NOMO-1 treated with dmso at 0.1 percent for 144 hours (cell line): ENCODE data around the gene NR5A2.
"Not testable (repeated sequence)": the region's sequence is repeated elsewhere in the genome, so short reads cannot be mapped to it uniquely, and the experiment has no call there.

Experiments
- DNase-seq: peaks from one replicate; lab custom pipeline; 2025; ENCODE audit not compliant: unreplicated experiment; lab: John Stamatoyannopoulos, UW

The NR5A2 gene

GRCh38 chr1:200157715-200158114, 130.2 kb downstream of the NR5A2 start:
- DNase-seq: no peak

- no peak for DNase-seq
These were observed 134.3 kb downstream of the NR5A2 start for GRCh38 chr1:200161801-200162200.

- no peak for DNase-seq
These were observed 134.7 kb downstream of the NR5A2 start for GRCh38 chr1:200162258-200162657.

- no peak for DNase-seq
These were observed 135.4 kb downstream of the NR5A2 start for GRCh38 chr1:200162877-200163276.

GRCh38 chr1:200163911-200164310, 136.4 kb downstream of the NR5A2 start:
- no peak for DNase-seq

GRCh38 chr1:200165493-200166220, 138.1 kb downstream of the NR5A2 start:
- no peak for DNase-seq

GRCh38 chr1:200166411-200166810, 138.9 kb downstream of the NR5A2 start:
- no peak for DNase-seq

GRCh38 chr1:200168926-200169325, 141.4 kb downstream of the NR5A2 start:
- no peak for DNase-seq

- no peak for DNase-seq
These were observed 144.8 kb downstream of the NR5A2 start for GRCh38 chr1:200172311-200172710.

GRCh38 chr1:200173097-200173618, 145.6 kb downstream of the NR5A2 start:
- DNase-seq: no peak

- DNase-seq: no peak
These were observed 147.2 kb downstream of the NR5A2 start for GRCh38 chr1:200174525-200175295.

GRCh38 chr1:200176181-200176580, 148.7 kb downstream of the NR5A2 start:
- no peak for DNase-seq

GRCh38 chr1:200176798-200177197, 149.3 kb downstream of the NR5A2 start:
- no peak for DNase-seq

GRCh38 chr1:200178340-200178739, 150.8 kb downstream of the NR5A2 start:
- no peak for DNase-seq

- DNase-seq: no peak
These were observed 151.7 kb downstream of the NR5A2 start for GRCh38 chr1:200179126-200179780.

GRCh38 chr1:200179781-200180160, 152.3 kb downstream of the NR5A2 start:
- DNase-seq: no peak

- DNase-seq: no peak
These were observed 153.3 kb downstream of the NR5A2 start for GRCh38 chr1:200180821-200181220.

- no peak for DNase-seq
These were observed 154.4 kb downstream of the NR5A2 start for GRCh38 chr1:200181861-200182260.

GRCh38 chr1:200182701-200183100, 155.2 kb downstream of the NR5A2 start:
- DNase-seq: no peak

GRCh38 chr1:200183637-200184036, 156.1 kb downstream of the NR5A2 start:
- no peak for DNase-seq

- DNase-seq: peak; percentile 95
These were observed 156.7 kb downstream of the NR5A2 start for GRCh38 chr1:200184196-200184595.

- DNase-seq: not testable (repeated sequence)
These were observed 157.7 kb downstream of the NR5A2 start for GRCh38 chr1:200185191-200185590.
